Activated effector memory CD4-positive, alpha-beta T cell treated with anti-CD3 and anti-CD28 coated beads, Interleukin-2, amount 50 U/mL, for 16 hours (primary cell): Measurements from ENCODE around the gene CSPG4.
A peak's percentile ranks its signal among the peaks of the same experiment; 100 is the strongest.
"Not testable (repeated sequence)": the region's sequence is repeated elsewhere in the genome, so short reads cannot be mapped to it uniquely, and the experiment has no call there.

ENCODE experiments used
- DNase-seq: peaks from one replicate; pipeline ENCODE4 v3.0.0-alpha.2; 2020

Gene CSPG4

GRCh38 chr15:75723847-75724660, 11.4 kb upstream of the CSPG4 start:
- DNase-seq, result peak; percentile 79

- no peak for DNase-seq
These were observed 10.7 kb upstream of the CSPG4 start for GRCh38 chr15:75723171-75723846.

GRCh38 chr15:75721923-75722870, 9.5 kb upstream of the CSPG4 start:
- no peak for DNase-seq

GRCh38 chr15:75721480-75721922, 8.9 kb upstream of the CSPG4 start:
- DNase-seq, result no peak

DNA sequence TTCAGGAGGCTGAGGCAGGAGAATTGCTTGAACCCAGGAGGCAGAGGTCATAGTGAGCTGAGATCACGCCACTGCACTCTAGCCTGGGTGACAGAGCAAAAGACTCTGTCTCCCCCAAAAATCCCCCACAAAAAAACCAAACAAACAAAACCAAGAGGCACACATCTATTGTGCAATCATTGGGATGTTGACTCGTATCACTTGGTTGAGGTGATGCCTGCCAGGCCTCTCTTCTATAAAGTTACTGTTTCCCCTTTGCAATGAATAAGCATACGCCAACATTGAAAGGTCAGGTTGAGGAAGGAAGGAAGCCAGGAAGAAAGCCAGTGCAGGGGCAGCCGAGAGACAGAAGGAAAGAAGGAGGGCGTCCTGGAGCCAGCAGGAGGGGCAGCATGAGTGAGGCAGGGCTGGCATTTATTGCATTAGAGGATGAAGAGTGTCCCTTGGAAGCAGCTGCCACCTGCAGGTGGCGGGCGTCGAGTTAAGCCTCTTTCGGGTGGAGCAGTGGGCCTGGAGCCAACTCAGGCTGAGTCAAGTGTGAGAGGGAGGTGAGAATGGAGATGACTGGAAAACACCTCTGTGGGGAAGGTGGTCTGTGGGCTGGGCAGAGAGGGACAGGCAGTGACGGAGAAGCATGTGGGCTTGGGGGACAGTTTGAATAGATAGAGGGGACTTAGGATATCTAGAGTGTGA, 8.3 kb upstream of the CSPG4 start:
- peak; percentile 69 for DNase-seq

- no peak for DNase-seq
These were observed 7.6 kb upstream of the CSPG4 start for GRCh38 chr15:75720297-75720696.

GRCh38 chr15:75718328-75718727, 5.7 kb upstream of the CSPG4 start:
- no peak for DNase-seq

- DNase-seq, result not testable (repeated sequence)
These were observed 4.4 kb upstream of the CSPG4 start for GRCh38 chr15:75717001-75717400.

DNA sequence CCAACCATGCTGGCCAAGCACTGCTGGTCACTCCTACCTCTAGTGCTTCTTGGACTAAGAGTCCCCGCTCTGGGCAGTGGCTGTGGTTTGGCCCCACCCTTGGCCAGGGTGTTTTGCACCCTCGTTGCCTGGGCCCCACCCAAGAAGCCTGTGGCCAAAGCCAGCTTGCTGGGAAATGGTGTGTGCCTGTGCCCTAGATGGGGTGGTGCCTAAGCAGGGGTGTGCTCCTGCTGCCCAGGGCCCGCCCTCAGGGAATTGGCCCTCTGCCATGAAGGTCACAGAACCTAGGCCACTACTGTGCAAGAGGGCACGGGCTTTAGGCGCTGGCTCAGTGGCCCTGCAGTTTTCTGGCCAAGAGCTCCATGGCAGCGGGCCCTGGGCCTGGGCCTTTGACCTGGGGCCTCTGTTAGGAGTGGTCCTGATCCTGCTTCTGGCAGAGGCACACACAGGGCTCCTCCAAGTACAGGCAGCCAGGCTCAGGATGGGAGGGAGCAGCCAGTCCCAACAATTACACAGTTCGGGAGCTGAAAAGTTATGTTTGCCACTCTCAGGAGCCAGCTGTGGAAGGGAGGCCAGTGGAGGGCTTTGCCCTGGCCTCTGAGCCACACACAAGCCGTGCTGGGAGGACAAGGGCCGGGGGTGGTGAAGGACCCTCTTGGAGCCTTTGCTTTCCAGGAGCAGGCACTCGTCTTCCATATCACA, 3.8 kb upstream of the CSPG4 start:
- DNase-seq, result not testable (repeated sequence)

- not testable (repeated sequence) for DNase-seq
These were observed 2.7 kb upstream of the CSPG4 start for GRCh38 chr15:75715312-75715832.

- no peak for DNase-seq
These were observed 1.5 kb upstream of the CSPG4 start for GRCh38 chr15:75714195-75714594.

DNA sequence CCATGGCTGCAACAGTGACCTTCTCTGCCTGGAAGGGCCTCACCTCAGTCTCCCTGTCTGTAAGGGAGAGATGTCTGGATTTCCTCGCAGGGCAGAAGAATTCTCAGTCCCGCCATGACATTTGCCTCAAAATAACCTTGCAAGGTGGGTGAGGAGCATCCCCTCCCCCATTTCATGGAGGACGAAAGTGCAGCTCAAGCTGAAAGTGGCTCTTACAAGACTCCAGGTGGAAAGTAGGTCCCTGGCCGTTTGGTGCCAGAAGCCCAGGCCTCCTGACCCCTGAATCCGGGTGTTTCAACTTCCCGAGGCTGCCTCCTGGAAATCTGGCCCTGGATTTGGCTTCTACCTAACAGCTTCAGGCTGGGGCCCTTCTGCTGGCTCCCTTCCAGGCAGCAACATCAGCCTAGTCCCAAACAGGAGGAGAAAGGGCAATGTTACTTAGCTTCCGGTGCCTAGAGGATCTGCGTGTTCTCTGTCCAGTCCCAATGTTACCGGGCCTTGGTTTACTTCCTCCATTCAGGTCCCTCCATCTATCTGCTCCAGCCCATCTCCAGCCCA, 769 bp upstream of the CSPG4 start:
- DNase-seq, result no peak

GRCh38 chr15:75711495-75711894, 1.2 kb downstream of the CSPG4 start:
- DNase-seq, result not testable (repeated sequence)

DNA sequence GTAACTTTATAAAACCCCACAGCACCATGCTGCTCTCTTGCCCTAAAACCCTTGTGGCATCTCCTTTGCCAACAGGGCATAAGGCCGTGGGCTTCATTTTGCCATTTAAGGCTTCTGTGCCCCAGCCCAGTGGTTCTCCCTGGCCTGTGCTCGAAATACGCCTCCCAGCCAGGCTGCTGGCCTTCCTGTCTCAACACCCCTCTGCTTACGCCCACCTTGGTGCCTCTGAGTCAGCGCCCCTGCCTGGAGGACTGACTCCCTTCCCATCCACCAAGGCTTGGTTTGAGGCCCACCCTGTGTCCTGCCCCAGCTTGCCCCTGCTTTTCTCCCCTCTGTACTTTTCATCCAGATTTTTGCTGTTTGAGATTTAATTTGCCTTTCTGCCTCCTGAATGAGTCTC, 1.8 kb downstream of the CSPG4 start:
- DNase-seq, result not testable (repeated sequence)

DNA sequence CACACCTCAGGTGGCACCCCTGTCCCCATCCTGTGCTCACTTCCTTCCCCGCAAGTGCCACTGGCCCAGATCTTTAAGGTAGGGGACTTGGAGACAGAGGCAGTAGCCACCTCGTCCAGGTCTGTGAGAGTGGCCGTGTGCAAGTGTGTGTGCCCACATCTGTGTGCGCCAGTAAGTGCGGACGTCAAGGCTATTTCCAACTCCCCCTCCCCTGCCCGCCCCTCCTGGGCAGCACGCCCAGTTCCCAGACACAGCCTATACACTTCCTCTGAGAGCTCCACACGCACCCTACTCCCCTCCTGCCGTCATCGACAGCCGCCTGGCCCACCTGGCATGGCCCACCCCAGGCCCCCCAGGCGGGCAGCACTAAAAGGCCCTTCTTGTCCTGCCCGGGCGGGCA, 3.2 kb downstream of the CSPG4 start:
- DNase-seq, result not testable (repeated sequence)

DNA sequence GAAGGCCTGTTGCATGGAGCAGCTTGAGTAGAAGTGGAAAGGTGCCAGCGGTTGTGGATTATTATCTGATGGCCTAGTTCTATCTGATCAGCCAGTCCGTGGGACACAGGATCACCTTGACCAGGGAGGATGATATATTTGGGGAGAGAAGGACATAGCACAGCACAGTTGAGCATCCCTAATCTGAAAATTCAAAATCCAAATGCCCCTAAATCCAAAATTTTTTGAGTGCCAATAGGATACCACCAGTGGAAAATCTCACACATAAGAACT, 6.0 kb downstream of the CSPG4 start:
- no peak for DNase-seq

DNA sequence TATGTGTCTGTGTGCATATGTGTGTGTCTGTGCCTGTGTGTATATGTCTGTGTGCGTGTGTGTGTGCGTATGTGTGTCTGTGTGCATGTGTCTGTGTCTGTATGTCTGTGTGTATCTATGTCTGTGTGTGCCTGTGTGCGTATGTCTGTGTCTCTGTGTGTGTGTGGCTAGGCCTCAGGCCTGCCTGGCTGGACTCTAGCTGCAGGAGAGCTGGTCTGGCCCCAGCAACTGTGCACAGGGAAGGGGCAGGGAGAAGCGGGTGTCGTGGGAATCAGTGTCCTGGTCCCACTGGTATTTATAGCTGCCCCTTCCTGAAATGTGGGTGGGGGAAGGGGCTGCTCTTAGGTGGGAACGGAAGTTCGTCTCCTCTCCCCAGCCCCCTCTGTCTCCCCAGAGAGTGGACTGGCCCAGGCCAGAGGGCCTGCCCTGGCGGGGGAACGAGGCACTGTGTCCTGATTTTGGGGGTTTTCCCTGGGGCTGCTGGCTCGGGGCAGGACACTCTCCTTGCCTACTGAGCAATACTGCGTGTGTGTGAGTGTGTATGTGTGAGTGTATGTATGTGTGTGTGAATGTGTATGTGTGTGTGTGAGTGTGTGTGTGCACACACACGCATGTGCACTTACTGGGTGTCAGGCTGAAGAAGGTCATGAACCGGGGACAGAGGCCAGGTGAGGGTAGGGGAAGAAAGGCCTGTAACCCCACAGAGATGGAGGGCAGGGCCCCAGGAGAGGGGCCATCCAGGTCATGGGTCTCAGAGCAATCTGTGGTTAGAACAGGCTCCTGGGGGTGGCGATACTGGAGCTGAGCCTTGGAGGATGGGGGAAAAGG, 6.6 kb downstream of the CSPG4 start:
- no peak for DNase-seq

GRCh38 chr15:75705375-75705774, 7.3 kb downstream of the CSPG4 start:
- not testable (repeated sequence) for DNase-seq

GRCh38 chr15:75704618-75705017, 8.0 kb downstream of the CSPG4 start:
- no peak for DNase-seq

DNA sequence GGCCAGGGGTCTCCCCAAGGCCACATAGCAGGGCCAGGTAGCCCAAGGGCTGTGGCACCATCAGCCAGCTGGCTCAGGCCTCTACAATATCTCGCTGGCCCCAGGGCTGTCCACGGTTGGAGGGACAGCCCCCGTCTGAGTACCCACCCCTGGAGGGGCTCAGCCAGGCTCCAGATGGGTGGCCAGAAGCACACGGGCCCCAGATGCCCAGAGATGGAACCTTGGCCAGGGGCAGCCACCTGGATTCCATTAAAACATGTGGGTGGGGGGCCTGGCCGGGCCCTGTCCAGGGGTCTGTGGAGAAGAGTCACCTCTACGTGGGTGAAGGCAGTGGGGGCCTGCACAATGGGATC, 8.4 kb downstream of the CSPG4 start:
- no peak for DNase-seq
